Fibroblast of the aortic adventitia (primary cell): ENCODE results near the gene GYPB. TPM values are rescaled to one million over a fixed set of nuclear protein-coding genes. Genes with fewer than 3 reads are reported as not detected.
"Not testable (repeated sequence)": the region's sequence is repeated elsewhere in the genome, so short reads cannot be mapped to it uniquely, and the experiment has no call there.

Source experiments
- DNase-seq: peaks from one replicate; pipeline ENCODE4 v3.0.0-alpha.2; 2010; ENCODE audit warnings: low read depth
- H3K4me3 ChIP-seq: 2 replicates; pipeline ENCODE4 v1.5.1; 2011; ENCODE audit warnings: low read depth, mild to moderate bottlenecking, control low read depth, low read length, moderate library complexity
- CTCF ChIP-seq: IDR thresholded peaks from 2 replicates; pipeline ENCODE4 v1.5.1; 2011; ENCODE audit warnings: mild to moderate bottlenecking, low read length, control low read depth, inconsistent platforms; ENCODE audit not compliant: insufficient read depth
- total RNA-seq: library from RNA; depleted of rRNA; stranded (reverse); fragments of >200 nt; gene quantifications from 2 replicates; pipeline ENCODE4 v1.2.3, GENCODE V29; 2012; ENCODE audit warnings: low replicate concordance

Gene GYPB
- total RNA-seq: not detected in 2 replicates

GRCh38 chr4:144019277-144019676, at the start of gene GYPB:
Gene GYPB, minus strand, starts transcription at chr4:144019380. Its CDS starts 93 bp downstream, at chr4:144019287.
- DNase-seq, H3K4me3 ChIP-seq: not testable (repeated sequence)

- H3K4me3 ChIP-seq, DNase-seq: not testable (repeated sequence)
Measured at GRCh38 chr4:144061556-144061955, 42.4 kb upstream of the GYPB start.

GRCh38 chr4:144060234-144060859, 41.2 kb upstream of the GYPB start:
- not testable (repeated sequence) for DNase-seq, H3K4me3 ChIP-seq

GRCh38 chr4:144056800-144057199, 37.6 kb upstream of the GYPB start:
- H3K4me3 ChIP-seq: no peak overlapping the region
- TF ChIP-seq CTCF: no peak
- DNase-seq: no peak

DNA sequence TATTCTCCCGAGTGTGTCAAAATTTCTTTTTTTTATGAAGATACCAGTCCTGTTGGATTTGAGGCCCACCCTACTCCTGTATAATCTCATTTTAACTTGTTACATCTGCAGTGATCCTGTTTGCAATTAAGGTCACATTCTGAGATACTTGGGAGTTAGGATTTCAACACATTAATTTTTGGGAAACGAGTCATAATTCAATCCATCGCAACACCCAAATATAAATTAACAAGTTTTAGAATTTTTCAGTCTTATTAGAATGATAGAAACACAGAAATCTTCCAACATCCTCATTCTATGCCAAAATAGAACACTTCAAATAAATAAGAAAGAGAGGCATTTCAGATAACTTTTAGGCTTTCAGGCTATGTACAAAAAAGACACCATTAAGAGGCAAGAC, 36.2 kb upstream of the GYPB start:
- DNase-seq, H3K4me3 ChIP-seq: not testable (repeated sequence)

GRCh38 chr4:144051494-144051893, 32.3 kb upstream of the GYPB start:
- H3K4me3 ChIP-seq: not testable (repeated sequence)

DNA sequence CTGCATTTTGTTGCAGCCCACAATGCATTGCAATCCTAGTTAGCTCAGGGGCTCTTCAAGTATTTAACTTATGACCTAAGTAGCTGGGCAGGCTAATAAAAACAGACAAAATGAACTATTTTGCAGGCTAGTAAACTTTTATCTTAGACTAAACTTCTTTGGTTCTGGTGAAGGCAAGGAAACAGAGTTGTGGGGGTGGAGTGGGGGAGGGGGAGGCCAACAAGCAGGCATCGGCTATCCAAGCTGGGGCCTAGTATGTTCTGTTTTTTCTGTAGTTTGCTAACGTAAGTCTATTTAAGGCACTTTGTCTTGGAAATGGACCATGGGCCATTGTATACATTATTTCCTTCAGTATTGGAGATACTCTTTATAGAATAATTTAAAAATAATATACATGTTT, 31.5 kb upstream of the GYPB start:
- H3K4me3 ChIP-seq, DNase-seq: not testable (repeated sequence)

More at GRCh38 chr4:144051494-144051893, 32.3 kb upstream of the GYPB start:
- not testable (repeated sequence) for DNase-seq

- not testable (repeated sequence) for DNase-seq, H3K4me3 ChIP-seq
Measured at GRCh38 chr4:144049495-144050424, 30.6 kb upstream of the GYPB start.

DNA sequence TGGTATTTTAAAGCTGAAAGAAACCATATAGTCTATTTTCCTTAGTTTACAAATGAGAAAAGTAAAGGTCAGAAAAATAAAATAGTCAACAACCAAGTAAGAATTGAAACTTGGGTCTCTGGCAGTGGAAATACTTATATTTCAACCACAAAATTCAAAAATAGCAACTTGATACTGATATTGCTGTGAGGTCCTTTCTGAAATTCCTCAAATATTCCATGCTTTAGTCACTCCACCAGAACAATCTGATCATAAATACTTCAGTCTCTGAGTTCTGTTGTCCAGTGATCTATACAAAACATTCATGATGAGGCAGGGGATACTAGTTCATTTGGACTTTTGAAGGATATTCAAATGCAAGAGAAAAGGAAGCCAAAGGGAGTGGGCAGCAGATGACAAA, 25.8 kb upstream of the GYPB start:
- not testable (repeated sequence) for H3K4me3 ChIP-seq, DNase-seq

- not testable (repeated sequence) for DNase-seq, H3K4me3 ChIP-seq
Measured at GRCh38 chr4:144032580-144032979, 13.4 kb upstream of the GYPB start.

- not testable (repeated sequence) for DNase-seq
Measured at GRCh38 chr4:144031875-144032274, 12.7 kb upstream of the GYPB start.

GRCh38 chr4:144031369-144031768, 12.2 kb upstream of the GYPB start:
- not testable (repeated sequence) for DNase-seq, H3K4me3 ChIP-seq

More at GRCh38 chr4:144031875-144032274, 12.7 kb upstream of the GYPB start:
- not testable (repeated sequence) for H3K4me3 ChIP-seq

GRCh38 chr4:144030708-144031107, 11.5 kb upstream of the GYPB start:
- not testable (repeated sequence) for H3K4me3 ChIP-seq, DNase-seq

DNA sequence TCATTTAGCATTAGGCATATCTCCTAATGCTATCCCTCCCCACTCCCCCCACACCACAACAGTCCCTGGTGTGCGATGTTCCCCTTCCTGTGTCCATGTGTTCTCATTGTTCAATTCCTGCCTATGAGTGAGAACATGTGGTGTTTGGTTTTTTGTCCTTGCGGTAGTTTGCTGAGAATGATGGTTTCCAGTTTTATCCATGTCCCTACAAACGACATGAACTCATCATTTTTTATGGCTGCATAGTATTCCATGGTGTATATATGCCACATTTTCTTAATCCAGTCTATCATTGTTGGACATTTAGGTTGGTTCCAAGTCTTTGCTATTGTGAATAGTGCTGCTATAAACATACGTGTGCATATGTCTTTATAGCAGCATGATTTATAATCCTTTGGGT, 7.5 kb upstream of the GYPB start:
- not testable (repeated sequence) for DNase-seq, H3K4me3 ChIP-seq

DNA sequence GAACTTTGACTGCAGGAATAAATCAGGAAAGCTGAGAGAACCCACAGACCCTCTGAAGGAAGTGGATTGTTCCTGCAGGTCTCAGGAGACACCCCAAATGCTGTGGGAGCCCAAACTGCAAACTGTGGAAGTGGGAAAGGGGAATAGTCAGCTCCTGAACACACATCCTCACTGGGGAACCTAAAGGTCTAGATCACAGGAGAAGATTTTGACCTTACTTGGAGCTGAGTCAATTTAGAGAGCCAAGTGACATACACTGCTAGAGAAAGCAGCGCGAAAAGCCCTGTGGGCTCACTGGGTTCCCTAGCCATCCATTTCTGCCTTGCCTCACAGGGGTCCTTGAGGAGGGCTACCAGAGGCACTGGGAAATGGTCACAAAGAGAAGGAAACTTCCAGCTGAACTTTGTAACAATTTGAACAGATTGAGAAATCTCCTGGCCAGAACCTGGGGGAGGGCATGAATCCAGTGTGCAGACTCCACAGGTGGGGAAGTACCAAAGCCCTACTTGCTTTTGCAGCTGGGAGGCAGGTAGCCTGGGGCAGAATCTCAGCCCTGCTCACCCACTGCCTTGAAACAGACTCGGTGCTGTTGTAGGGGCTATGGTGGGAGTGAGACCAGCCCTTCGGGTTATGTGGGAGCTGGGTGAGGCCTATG, 5.3 kb upstream of the GYPB start:
- DNase-seq, H3K4me3 ChIP-seq: not testable (repeated sequence)

- DNase-seq, H3K4me3 ChIP-seq: not testable (repeated sequence)
Measured at GRCh38 chr4:144022772-144023400, 3.7 kb upstream of the GYPB start.
